Measurements from ENCODE around the gene KRT9.

The KRT9 gene

DNA sequence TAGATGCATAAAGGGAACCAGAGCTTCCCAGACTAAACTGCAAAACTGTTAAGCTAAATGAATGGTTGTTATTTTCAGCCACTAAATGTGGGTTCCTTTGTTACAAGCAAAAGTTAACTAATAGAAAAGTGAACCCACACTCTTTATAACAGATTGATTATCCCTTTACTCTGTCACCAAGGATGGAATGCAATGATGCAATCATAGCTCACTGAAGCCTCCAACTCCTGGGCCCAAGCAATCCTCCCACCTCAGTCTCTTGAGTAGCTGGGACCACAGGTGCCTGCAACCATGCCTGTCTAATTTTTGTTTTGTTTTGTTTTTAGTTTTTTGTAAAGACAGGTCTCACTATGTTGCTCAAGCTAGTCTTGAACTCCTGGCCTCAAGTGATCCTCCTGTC, 6.5 kb downstream of the KRT9 start:
- ChIA-PET POLR2A (interaction anchor here (1.4 kb wide), 1 partner anchor 123 kb away, joined by 5 read pairs; the partner anchor contains the start of gene EIF1), CTCF (interaction anchor here (0.8 to 7.2 kb wide), 4 partner anchors 14 to 100 kb away, joined by 3 to 35 read pairs (median 6); no protein-coding TSS in a partner anchor)
- no peak for DNase-seq (ENCODE audit: extremely low spot score)
- TF ChIP-seq NFRKB (IDR thresholded peaks at IDR 0.05) (no peak), CTBP1 (IDR thresholded peaks at IDR 0.05; ENCODE audit: borderline replicate concordance) (no peak), FOXK2 (IDR thresholded peaks at IDR 0.05) (no peak), LEF1 (IDR thresholded peaks at IDR 0.05; ENCODE audit: borderline replicate concordance) (no peak), SUZ12 (IDR thresholded peaks at IDR 0.05) (no peak), PKNOX1 (IDR thresholded peaks at IDR 0.05) (no peak), SP1 (IDR thresholded peaks at IDR 0.05) (no peak), L3MBTL2 (conservative IDR thresholded peaks at IDR 0.05) (no peak), ARNT (IDR thresholded peaks at IDR 0.05) (no peak), ZNF384 (IDR thresholded peaks at IDR 0.05) (no peak), FOXA1 (IDR thresholded peaks at IDR 0.05) (no peak), TARDBP (IDR thresholded peaks at IDR 0.05) (no peak), ELF4 (IDR thresholded peaks at IDR 0.05) (no peak), FOXM1 (IDR thresholded peaks at IDR 0.05; ENCODE audit: borderline replicate concordance) (no peak), BHLHE40 (IDR thresholded peaks at IDR 0.05; ENCODE audit: borderline replicate concordance) (no peak), HDGF (IDR thresholded peaks at IDR 0.05; ENCODE audit: borderline replicate concordance) (no peak)

DNA sequence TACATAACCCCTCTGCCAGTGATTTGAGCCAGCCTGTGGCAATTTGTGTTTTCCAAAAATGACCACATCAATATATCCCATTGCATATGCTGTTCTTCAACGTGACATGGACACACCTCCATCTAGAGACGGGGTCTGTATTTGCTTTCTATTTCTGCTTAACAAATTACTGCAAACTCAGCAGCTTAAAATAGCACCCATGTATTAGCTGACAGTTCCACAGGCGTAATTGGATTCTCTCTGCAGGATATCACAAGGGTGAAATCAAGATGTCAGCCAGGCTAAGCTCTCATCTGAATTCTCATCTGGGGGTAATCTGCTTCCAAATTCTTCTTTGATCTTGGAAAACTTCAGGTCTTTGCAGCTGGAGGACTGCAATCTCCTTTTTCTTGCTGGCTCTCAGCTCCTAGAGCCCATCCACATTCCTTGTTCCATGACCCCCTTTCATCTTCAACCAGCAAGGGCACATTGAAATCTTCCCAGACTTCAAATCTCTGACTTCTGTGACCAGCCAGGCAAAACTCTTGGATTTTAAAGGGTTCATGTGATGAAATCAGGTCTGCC, 8.2 kb downstream of the KRT9 start:
- DNase-seq (ENCODE audit: extremely low spot score) = no peak
- CTCF ChIA-PET = interaction anchor here (1.2 kb wide), 1 partner anchor 15 kb away, joined by 3 read pairs; no protein-coding TSS in a partner anchor
- TF ChIP-seq NFRKB (IDR thresholded peaks at IDR 0.05) (no peak), SP1 (IDR thresholded peaks at IDR 0.05) (no peak), ARNT (IDR thresholded peaks at IDR 0.05) (no peak), BHLHE40 (IDR thresholded peaks at IDR 0.05; ENCODE audit: borderline replicate concordance) (no peak), HDGF (IDR thresholded peaks at IDR 0.05; ENCODE audit: borderline replicate concordance) (no peak), TARDBP (IDR thresholded peaks at IDR 0.05) (no peak), FOXK2 (IDR thresholded peaks at IDR 0.05) (no peak), FOXA1 (IDR thresholded peaks at IDR 0.05) (no peak), CTBP1 (IDR thresholded peaks at IDR 0.05; ENCODE audit: borderline replicate concordance) (no peak), LEF1 (IDR thresholded peaks at IDR 0.05; ENCODE audit: borderline replicate concordance) (no peak), L3MBTL2 (conservative IDR thresholded peaks at IDR 0.05) (no peak), SUZ12 (IDR thresholded peaks at IDR 0.05) (no peak), PKNOX1 (IDR thresholded peaks at IDR 0.05) (no peak), FOXM1 (IDR thresholded peaks at IDR 0.05; ENCODE audit: borderline replicate concordance) (no peak), ELF4 (IDR thresholded peaks at IDR 0.05) (no peak), ZNF384 (IDR thresholded peaks at IDR 0.05) (no peak)
- POLR2A ChIA-PET = no interaction called here

GRCh38 chr17:41561554-41561953, 10.3 kb downstream of the KRT9 start:
- POLR2A ChIA-PET = no interaction called here
- no peak for TF ChIP-seq ARNT (IDR thresholded peaks at IDR 0.05)
- no peak for TF ChIP-seq ELF4 (IDR thresholded peaks at IDR 0.05)
- no peak for TF ChIP-seq ZNF384 (IDR thresholded peaks at IDR 0.05)
- TF ChIP-seq LEF1 (IDR thresholded peaks at IDR 0.05; ENCODE audit: borderline replicate concordance) = no peak
- DNase-seq (ENCODE audit: extremely low spot score) = no peak
- CTCF ChIA-PET = interaction anchor here (0.6 kb wide), 1 partner anchor 12 kb away, joined by 3 read pairs; no protein-coding TSS in a partner anchor

DNA sequence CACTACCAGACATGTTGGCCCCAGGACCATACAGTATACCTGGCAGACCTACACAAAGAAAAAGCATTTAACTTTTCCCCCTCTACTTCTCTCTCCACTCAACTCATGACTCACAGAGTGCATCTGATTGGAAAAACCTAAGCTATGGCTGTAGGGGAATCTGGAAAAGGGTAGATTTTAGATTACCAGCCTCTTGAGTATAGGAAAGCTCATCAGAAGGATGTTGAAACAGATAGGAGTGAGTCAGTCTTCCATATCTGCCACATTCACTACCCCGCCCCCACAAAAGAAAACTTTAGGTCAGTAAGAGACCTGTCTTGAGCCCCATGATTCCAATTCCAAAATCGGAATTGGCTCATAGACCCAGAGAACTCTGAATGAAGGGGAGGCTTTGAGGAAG, 12.3 kb downstream of the KRT9 start:
- CTCF ChIA-PET = interaction anchor here (1.2 to 2.0 kb wide), 5 partner anchors 10 to 106 kb away, joined by 3 to 10 read pairs (median 5); no protein-coding TSS in a partner anchor
- POLR2A ChIA-PET = interaction anchor here (1.1 kb wide), 1 partner anchor 10 kb away, joined by 3 read pairs; no protein-coding TSS in a partner anchor
- DNase-seq (ENCODE audit: extremely low spot score) = no peak
- TF ChIP-seq FOXK2 (IDR thresholded peaks at IDR 0.05) (no peak), ZNF384 (IDR thresholded peaks at IDR 0.05) (no peak), PKNOX1 (IDR thresholded peaks at IDR 0.05) (no peak), LEF1 (IDR thresholded peaks at IDR 0.05; ENCODE audit: borderline replicate concordance) (no peak), SP1 (IDR thresholded peaks at IDR 0.05) (no peak), CTBP1 (IDR thresholded peaks at IDR 0.05; ENCODE audit: borderline replicate concordance) (no peak), ARNT (IDR thresholded peaks at IDR 0.05) (no peak), NFRKB (IDR thresholded peaks at IDR 0.05) (no peak), ELF4 (IDR thresholded peaks at IDR 0.05) (no peak), TARDBP (IDR thresholded peaks at IDR 0.05) (no peak), L3MBTL2 (conservative IDR thresholded peaks at IDR 0.05) (no peak), SUZ12 (IDR thresholded peaks at IDR 0.05) (no peak)

GRCh38 chr17:41556931-41557330, 14.9 kb downstream of the KRT9 start:
- CTCF ChIA-PET = interaction anchor here (1.0 to 2.1 kb wide), 5 partner anchors 8 to 106 kb away, joined by 3 to 16 read pairs (median 5); no protein-coding TSS in a partner anchor
- TF ChIP-seq LEF1 (IDR thresholded peaks at IDR 0.05; ENCODE audit: borderline replicate concordance) (no peak), SUZ12 (IDR thresholded peaks at IDR 0.05) (no peak), TARDBP (IDR thresholded peaks at IDR 0.05) (no peak), ARNT (IDR thresholded peaks at IDR 0.05) (no peak), SP1 (IDR thresholded peaks at IDR 0.05) (no peak), ZNF384 (IDR thresholded peaks at IDR 0.05) (no peak), ELF4 (IDR thresholded peaks at IDR 0.05) (no peak), FOXA1 (IDR thresholded peaks at IDR 0.05) (no peak), L3MBTL2 (conservative IDR thresholded peaks at IDR 0.05) (no peak), BHLHE40 (IDR thresholded peaks at IDR 0.05; ENCODE audit: borderline replicate concordance) (no peak), NFRKB (IDR thresholded peaks at IDR 0.05) (no peak), CTBP1 (IDR thresholded peaks at IDR 0.05; ENCODE audit: borderline replicate concordance) (no peak), HDGF (IDR thresholded peaks at IDR 0.05; ENCODE audit: borderline replicate concordance) (no peak), FOXK2 (IDR thresholded peaks at IDR 0.05) (no peak)
- POLR2A ChIA-PET = no interaction called here
- DNase-seq (ENCODE audit: extremely low spot score) = no peak

Measured in HEK293T (cell line).